SU-DHL-6 (cell line): ENCODE data around the gene ADAM12.

Experiments
- H2AFZ ChIP-seq: fragments of 200-600 bp; sonication (generic); 2 replicates; pipeline ENCODE4 v1.6.1; 2014; ENCODE audit warnings: low read depth, mild to moderate bottlenecking, moderate library complexity, mixed read lengths, antibody characterized with exemption, low read length; ENCODE audit not compliant: severe bottlenecking
- H3F3A ChIP-seq: fragments of 200-600 bp; shearing (Covaris generic); 2 replicates; pipeline ENCODE4 v1.6.0; 2016; ENCODE audit warnings: antibody characterized with exemption, mild to moderate bottlenecking; ENCODE audit not compliant: insufficient read depth
- H3K27ac ChIP-seq: fragments of 200-600 bp; sonication (generic); 2 replicates; pipeline ENCODE4 v1.5.1; 2016; ENCODE audit warnings: low read depth, mild to moderate bottlenecking, low read length, moderate library complexity, mixed read lengths
- H3K27me3 ChIP-seq: fragments of 200-600 bp; sonication (generic), shearing (Covaris generic); 2 replicates; pipeline ENCODE4 v1.6.0; 2014; ENCODE audit warnings: mild to moderate bottlenecking, low read length
- H3K36me3 ChIP-seq: fragments of 200-600 bp; sonication (generic); 2 replicates; pipeline ENCODE4 v1.6.1; 2014; ENCODE audit warnings: mild to moderate bottlenecking, low read length, mixed read lengths
- H3K4me2 ChIP-seq: fragments of 300-600, 200-600 bp; shearing (Covaris generic), sonication (generic); 2 replicates; pipeline ENCODE4 v1.6.0; 2014; ENCODE audit warnings: low read length, low read depth, mild to moderate bottlenecking; ENCODE audit not compliant: poor library complexity, severe bottlenecking
- H3K4me3 ChIP-seq: fragments of 200-600 bp; sonication (generic); 2 replicates; pipeline ENCODE4 v1.5.1; 2014; ENCODE audit warnings: antibody characterized with exemption, low read length, mild to moderate bottlenecking, mixed read lengths; ENCODE audit not compliant: insufficient read depth, poor library complexity, severe bottlenecking
- H3K79me2 ChIP-seq: fragments of 200-600 bp; sonication (generic); 2 replicates; pipeline ENCODE4 v1.6.1; 2014; ENCODE audit warnings: mild to moderate bottlenecking, low read length, moderate library complexity; ENCODE audit not compliant: insufficient read depth
- H3K9ac ChIP-seq: fragments of 200-600 bp; sonication (generic); 2 replicates; pipeline ENCODE4 v1.7.0; 2014; ENCODE audit warnings: mild to moderate bottlenecking, low read length
- H3K9me2 ChIP-seq: fragments of 200-600 bp; sonication (generic); replicated peaks from 2 replicates; pipeline ENCODE4 v1.6.1; 2014; ENCODE audit warnings: low read length; ENCODE audit not compliant: insufficient read depth
- H3K9me3 ChIP-seq: fragments of 200-600 bp; sonication (generic); 2 replicates; pipeline ENCODE4 v1.6.1; 2014; ENCODE audit warnings: low read length, mixed read lengths; ENCODE audit not compliant: insufficient read depth
- H4K20me1 ChIP-seq: fragments of 200-600 bp; sonication (generic); 2 replicates; pipeline ENCODE4 v1.6.1; 2014; ENCODE audit warnings: low read depth, mild to moderate bottlenecking, antibody characterized with exemption, low read length, moderate library complexity, mixed read lengths
- CTCF ChIP-seq: fragments of 200-600 bp; sonication (generic); IDR thresholded peaks from one replicate; pipeline ENCODE4 v1.5.1; 2017; ENCODE audit warnings: antibody characterized with exemption, mild to moderate bottlenecking, low read length, moderate library complexity; ENCODE audit not compliant: insufficient read depth, poor library complexity, severe bottlenecking
- EZH2phosphoT487 ChIP-seq: fragments of 200-600 bp; sonication (generic), shearing (Covaris generic); conservative IDR thresholded peaks from 2 replicates; pipeline ENCODE4 v1.6.1; 2018; ENCODE audit warnings: mild to moderate bottlenecking, antibody characterized with exemption, low read length, moderate library complexity, mixed read lengths

The ADAM12 gene

DNA sequence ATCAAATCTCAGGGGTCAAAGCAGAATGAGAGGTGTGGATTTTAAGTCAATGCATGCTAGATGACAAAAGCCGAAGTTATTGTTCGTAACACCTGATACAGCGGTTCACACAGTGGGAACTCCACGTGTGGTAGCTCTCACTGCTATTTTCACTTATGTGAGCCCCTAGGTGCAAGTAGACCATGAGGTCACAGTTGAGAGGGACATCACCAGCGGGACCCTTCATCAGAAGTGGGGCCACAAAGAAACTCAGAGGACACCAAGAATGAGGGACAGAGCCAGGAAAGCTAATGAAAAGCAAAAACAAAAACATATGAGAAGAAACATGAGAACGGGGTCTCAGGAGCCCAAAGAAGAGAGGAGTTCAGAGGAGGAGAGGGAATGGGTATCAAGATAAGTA is 63.5 kb downstream of the ADAM12 start:
- H3K9me2 ChIP-seq: no peaks in the 10 kb centered on the region
- H4K20me1 ChIP-seq: no peaks in the 10 kb centered on the region
- H3K27me3 ChIP-seq: no peaks in the 10 kb centered on the region
- no peak overlapping the region for H3K4me3 ChIP-seq
- H3K79me2 ChIP-seq: no peaks in the 10 kb centered on the region
- TF ChIP-seq EZH2phosphoT487 (no peak), CTCF (no peak)
- no peaks in the 10 kb centered on the region for H3K36me3 ChIP-seq
- no peak overlapping the region for H3K4me2 ChIP-seq
- no peak overlapping the region for H2AFZ ChIP-seq
- H3K9me3 ChIP-seq: no peaks in the 10 kb centered on the region
- no peak overlapping the region for H3K9ac ChIP-seq
- no peak overlapping the region for H3K27ac ChIP-seq
- H3F3A ChIP-seq: no peaks in the 10 kb centered on the region

DNA sequence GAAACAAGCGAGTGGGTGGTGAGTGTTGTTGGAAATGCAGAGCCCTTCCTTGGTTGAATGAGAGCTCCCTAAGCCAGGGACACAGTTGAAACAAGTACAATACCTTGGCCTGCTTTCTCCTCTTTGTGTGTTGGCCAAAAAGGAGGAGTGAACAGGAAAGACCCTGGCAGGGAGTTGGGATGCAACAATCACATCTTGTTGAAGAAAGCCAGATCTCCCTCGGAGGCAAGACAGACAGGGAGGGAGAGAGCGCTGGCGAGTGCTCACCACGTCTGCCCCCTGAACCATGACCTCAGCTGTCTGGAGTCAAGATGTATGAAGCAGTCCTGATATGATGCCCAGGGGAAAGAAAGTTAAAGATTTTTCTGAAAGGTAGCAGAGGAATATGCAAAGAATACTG is 66.8 kb downstream of the ADAM12 start:
- Histone ChIP-seq H3K27me3 (no peaks in the 10 kb centered on the region), H3K9me3 (no peaks in the 10 kb centered on the region), H3K27ac (no peak overlapping the region), H2AFZ (no peak overlapping the region), H3K79me2 (no peaks in the 10 kb centered on the region), H3K36me3 (no peaks in the 10 kb centered on the region), H4K20me1 (no peaks in the 10 kb centered on the region), H3K9me2 (no peaks in the 10 kb centered on the region), H3K9ac (no peak overlapping the region), H3K4me3 (no peak overlapping the region), H3F3A (no peaks in the 10 kb centered on the region), H3K4me2 (no peak overlapping the region)
- no peak for TF ChIP-seq EZH2phosphoT487
- no peak for TF ChIP-seq CTCF

GRCh38 chr10:126317751-126318150 is 70.5 kb downstream of the ADAM12 start:
- Histone ChIP-seq H3F3A (no peaks in the 10 kb centered on the region), H3K4me2 (no peak overlapping the region), H3K9ac (no peak overlapping the region), H3K9me3 (no peaks in the 10 kb centered on the region), H3K4me3 (no peak overlapping the region), H3K27ac (no peak overlapping the region), H2AFZ (no peak overlapping the region), H3K27me3 (no peaks in the 10 kb centered on the region), H3K36me3 (no peaks in the 10 kb centered on the region), H4K20me1 (no peaks in the 10 kb centered on the region), H3K79me2 (no peaks in the 10 kb centered on the region), H3K9me2 (no peaks in the 10 kb centered on the region)
- TF ChIP-seq EZH2phosphoT487 (no peak), CTCF (no peak)
